WTC11 (cell line): ENCODE measurements around the gene FRMD5. TPM values are rescaled to one million over a fixed set of nuclear protein-coding genes. Genes with fewer than 3 reads are reported as not detected.

Experiments
- ATAC-seq: fragments of 200-7000 bp; cut with Tn5 transposase; 2 replicates; pipeline ENCODE4 v1.10.0; 2021; ENCODE audit warnings: mild to moderate bottlenecking, moderate library complexity
- CTCF ChIA-PET: fragments of 300-600 bp; sonication (Branson Sonifier 250); formaldehyde crosslinking; loops from one replicate; lab custom pipeline; 2021; ENCODE audit warnings: antibody characterized with exemption; lab: Charles Lee
- POLR2A ChIA-PET: fragments of 350-600 bp; sonication (Branson Sonifier 250); formaldehyde crosslinking; loops from one replicate; lab custom pipeline; 2021; ENCODE audit warnings: antibody characterized with exemption; lab: Charles Lee
- DNase-seq: peaks from one replicate; pipeline ENCODE4 v3.0.0; 2021; ENCODE audit warnings: low spot score
- H3K27ac Mint-ChIP-seq: 2 replicates; pipeline ENCODE4 v1.8.0; 2021; ENCODE audit warnings: mixed read lengths
- H3K27me3 Mint-ChIP-seq: 2 replicates; pipeline ENCODE4 v1.8.0; 2021; ENCODE audit warnings: low read depth, mild to moderate bottlenecking, moderate library complexity, mixed read lengths
- H3K36me3 Mint-ChIP-seq: 2 replicates; pipeline ENCODE4 v1.8.0; 2021; ENCODE audit warnings: mixed read lengths
- H3K4me1 Mint-ChIP-seq: 2 replicates; pipeline ENCODE4 v1.8.0; 2022; ENCODE audit warnings: mixed read lengths
- H3K4me3 Mint-ChIP-seq: 2 replicates; pipeline ENCODE4 v1.8.0; 2021; ENCODE audit warnings: mild to moderate bottlenecking, moderate library complexity, mixed read lengths
- H3K9me3 Mint-ChIP-seq: 2 replicates; pipeline ENCODE4 v1.8.0; 2021; ENCODE audit warnings: mixed read lengths
- ATF3 ChIP-seq: sonication (generic); formaldehyde crosslinking; conservative IDR thresholded peaks from 2 replicates; pipeline ENCODE4 v1.8.1; 2022; ENCODE audit warnings: mild to moderate bottlenecking, missing genetic modification reagents
- E2F4 ChIP-seq: sonication (generic); formaldehyde crosslinking; IDR thresholded peaks from 2 replicates; pipeline ENCODE4 v1.8.1; 2022; ENCODE audit warnings: low read depth, mild to moderate bottlenecking, moderate library complexity, missing genetic modification reagents, borderline replicate concordance
- ELF4 ChIP-seq: sonication (generic); formaldehyde crosslinking; IDR thresholded peaks from 2 replicates; pipeline ENCODE4 v1.8.1; 2022; ENCODE audit warnings: low read depth, mild to moderate bottlenecking, moderate library complexity, missing genetic modification reagents
- EMX1 ChIP-seq: fragments of 250-450 bp; sonication (Bioruptor Pico); IDR thresholded peaks from 2 replicates; pipeline ENCODE4 v1.8.0; 2021; ENCODE audit warnings: mild to moderate bottlenecking
- ERG ChIP-seq: fragments of 250-450 bp; sonication (Bioruptor Pico); IDR thresholded peaks from 2 replicates; pipeline ENCODE4 v1.8.0; 2021; ENCODE audit warnings: mild to moderate bottlenecking
- ESRRA ChIP-seq: sonication (generic); formaldehyde crosslinking; IDR thresholded peaks from 2 replicates; pipeline ENCODE4 v1.8.1; 2022; ENCODE audit warnings: mild to moderate bottlenecking, missing genetic modification reagents, borderline replicate concordance
- FOXJ3 ChIP-seq: sonication (generic); formaldehyde crosslinking; IDR thresholded peaks from 2 replicates; pipeline ENCODE4 v1.9.0; 2021; ENCODE audit warnings: missing genetic modification reagents, mild to moderate bottlenecking, borderline replicate concordance
- NFE2L1 ChIP-seq: sonication (generic); formaldehyde crosslinking; IDR thresholded peaks from 2 replicates; pipeline ENCODE4 v1.8.1; 2023; ENCODE audit warnings: missing genetic modification reagents
- PRDM15 ChIP-seq: sonication (generic); formaldehyde crosslinking; IDR thresholded peaks from 2 replicates; pipeline ENCODE4 v1.8.0; 2022; ENCODE audit warnings: missing genetic modification reagents
- PRRX2 ChIP-seq: fragments of 250-450 bp; sonication (Bioruptor Pico); IDR thresholded peaks from 2 replicates; pipeline ENCODE4 v1.8.0; 2021; ENCODE audit warnings: mild to moderate bottlenecking
- RELA ChIP-seq: sonication (generic); formaldehyde crosslinking; IDR thresholded peaks from 2 replicates; pipeline ENCODE4 v1.8.1; 2022; ENCODE audit warnings: missing genetic modification reagents, mild to moderate bottlenecking, borderline replicate concordance
- ZNF532 ChIP-seq: fragments of 250-450 bp; sonication (Bioruptor Pico); IDR thresholded peaks from 2 replicates; pipeline ENCODE4 v1.9.0; 2021; ENCODE audit warnings: mild to moderate bottlenecking, borderline replicate concordance
- total RNA-seq: library from RNA; stranded (reverse); gene quantifications from 3 replicates; pipeline ENCODE4 v1.2.3, GENCODE V29; 2021
- TF ChIP-seq, protein P1 (sequence below): sonication (generic); formaldehyde crosslinking; conservative IDR thresholded peaks from 2 replicates; pipeline ENCODE4 v1.8.1; 2023; ENCODE audit warnings: mild to moderate bottlenecking, low read depth, missing genetic modification reagents, moderate library complexity
- TF ChIP-seq, protein P2 (sequence below): sonication (generic); formaldehyde crosslinking; IDR thresholded peaks from 2 replicates; pipeline ENCODE4 v1.8.1; 2023; ENCODE audit warnings: mild to moderate bottlenecking, moderate library complexity, missing genetic modification reagents
- TF ChIP-seq, protein P3 (sequence below): fragments of 250-450 bp; sonication (Bioruptor Pico); conservative IDR thresholded peaks from 2 replicates; pipeline ENCODE4 v1.9.0; 2021; ENCODE audit warnings: mild to moderate bottlenecking
- TF ChIP-seq, protein P4 (sequence below): sonication (generic); formaldehyde crosslinking; IDR thresholded peaks from 2 replicates; pipeline ENCODE4 v1.8.1; 2022; ENCODE audit warnings: missing genetic modification reagents, borderline replicate concordance

Gene FRMD5
- total RNA-seq, 1 experiment from 2014 or later, result 14.1 TPM

DNA sequence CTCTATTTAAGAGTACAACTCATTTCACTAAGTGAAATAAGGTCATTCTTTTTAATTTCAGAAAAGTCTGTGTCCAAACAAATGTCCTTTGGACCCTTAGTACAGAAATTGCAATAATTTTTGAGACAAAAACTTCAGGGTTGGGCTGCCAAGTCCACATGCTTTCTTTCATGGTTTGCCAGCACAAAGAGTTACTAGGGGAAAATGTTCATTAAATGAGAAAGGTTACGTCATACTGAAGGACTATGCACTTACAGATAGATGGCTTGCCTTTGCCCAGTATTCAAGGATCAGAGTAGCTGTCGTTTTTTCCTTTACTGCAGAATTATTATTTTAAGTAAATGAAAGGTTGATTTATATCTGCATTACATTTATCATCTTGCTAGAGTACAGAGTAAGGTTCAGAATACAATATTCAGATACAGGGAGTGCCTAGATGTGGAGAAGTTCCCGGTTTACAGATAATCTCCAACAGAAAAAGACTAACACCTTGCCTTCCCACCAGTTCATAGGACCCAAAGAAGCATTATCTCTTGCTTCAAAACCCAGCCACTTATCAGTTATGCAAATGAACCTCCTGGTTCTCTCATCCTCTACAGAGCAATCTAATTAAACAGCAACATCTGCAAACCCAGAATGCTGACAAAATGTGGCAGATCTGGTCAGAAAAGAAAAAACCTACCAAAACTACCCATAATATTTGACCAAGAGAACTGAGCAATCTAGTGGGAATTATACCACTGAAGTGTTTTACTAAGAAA, 179.3 kb downstream of the FRMD5 start:
- Mint-ChIP-seq H3K36me3 (no peaks in the 10 kb centered on the region), H3K4me3 (no peak overlapping the region), H3K27me3 (no peaks in the 10 kb centered on the region), H3K9me3 (no peaks in the 10 kb centered on the region), H3K4me1 (no peaks in the 10 kb centered on the region), H3K27ac (no peak overlapping the region)
- CTCF ChIA-PET, result no interaction called here
- ATAC-seq, result no peak
- DNase-seq, result no peak
- POLR2A ChIA-PET, result no interaction called here
- TF ChIP-seq PRRX2 (CRISPR knock-in tag), result no peak
- TF ChIP-seq E2F4, result no peak
- no peak for TF ChIP-seq ESRRA
- no peak for TF ChIP-seq ATF3 (CRISPR knock-in tag)
- TF ChIP-seq, protein P1, sequence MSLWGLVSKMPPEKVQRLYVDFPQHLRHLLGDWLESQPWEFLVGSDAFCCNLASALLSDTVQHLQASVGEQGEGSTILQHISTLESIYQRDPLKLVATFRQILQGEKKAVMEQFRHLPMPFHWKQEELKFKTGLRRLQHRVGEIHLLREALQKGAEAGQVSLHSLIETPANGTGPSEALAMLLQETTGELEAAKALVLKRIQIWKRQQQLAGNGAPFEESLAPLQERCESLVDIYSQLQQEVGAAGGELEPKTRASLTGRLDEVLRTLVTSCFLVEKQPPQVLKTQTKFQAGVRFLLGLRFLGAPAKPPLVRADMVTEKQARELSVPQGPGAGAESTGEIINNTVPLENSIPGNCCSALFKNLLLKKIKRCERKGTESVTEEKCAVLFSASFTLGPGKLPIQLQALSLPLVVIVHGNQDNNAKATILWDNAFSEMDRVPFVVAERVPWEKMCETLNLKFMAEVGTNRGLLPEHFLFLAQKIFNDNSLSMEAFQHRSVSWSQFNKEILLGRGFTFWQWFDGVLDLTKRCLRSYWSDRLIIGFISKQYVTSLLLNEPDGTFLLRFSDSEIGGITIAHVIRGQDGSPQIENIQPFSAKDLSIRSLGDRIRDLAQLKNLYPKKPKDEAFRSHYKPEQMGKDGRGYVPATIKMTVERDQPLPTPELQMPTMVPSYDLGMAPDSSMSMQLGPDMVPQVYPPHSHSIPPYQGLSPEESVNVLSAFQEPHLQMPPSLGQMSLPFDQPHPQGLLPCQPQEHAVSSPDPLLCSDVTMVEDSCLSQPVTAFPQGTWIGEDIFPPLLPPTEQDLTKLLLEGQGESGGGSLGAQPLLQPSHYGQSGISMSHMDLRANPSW (CRISPR knock-in tag), result no peak
- TF ChIP-seq, protein P2, sequence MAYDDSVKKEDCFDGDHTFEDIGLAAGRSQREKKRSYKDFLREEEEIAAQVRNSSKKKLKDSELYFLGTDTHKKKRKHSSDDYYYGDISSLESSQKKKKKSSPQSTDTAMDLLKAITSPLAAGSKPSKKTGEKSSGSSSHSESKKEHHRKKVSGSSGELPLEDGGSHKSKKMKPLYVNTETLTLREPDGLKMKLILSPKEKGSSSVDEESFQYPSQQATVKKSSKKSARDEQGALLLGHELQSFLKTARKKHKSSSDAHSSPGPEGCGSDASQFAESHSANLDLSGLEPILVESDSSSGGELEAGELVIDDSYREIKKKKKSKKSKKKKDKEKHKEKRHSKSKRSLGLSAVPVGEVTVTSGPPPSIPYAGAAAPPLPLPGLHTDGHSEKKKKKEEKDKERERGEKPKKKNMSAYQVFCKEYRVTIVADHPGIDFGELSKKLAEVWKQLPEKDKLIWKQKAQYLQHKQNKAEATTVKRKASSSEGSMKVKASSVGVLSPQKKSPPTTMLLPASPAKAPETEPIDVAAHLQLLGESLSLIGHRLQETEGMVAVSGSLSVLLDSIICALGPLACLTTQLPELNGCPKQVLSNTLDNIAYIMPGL (CRISPR knock-in tag), result no peak
- no peak for TF ChIP-seq ZNF532 (CRISPR knock-in tag)
- no peak for TF ChIP-seq PRDM15 (CRISPR knock-in tag)
- TF ChIP-seq NFE2L1 (CRISPR knock-in tag), result no peak
- TF ChIP-seq ERG (CRISPR knock-in tag), result no peak
- TF ChIP-seq, protein P3, sequence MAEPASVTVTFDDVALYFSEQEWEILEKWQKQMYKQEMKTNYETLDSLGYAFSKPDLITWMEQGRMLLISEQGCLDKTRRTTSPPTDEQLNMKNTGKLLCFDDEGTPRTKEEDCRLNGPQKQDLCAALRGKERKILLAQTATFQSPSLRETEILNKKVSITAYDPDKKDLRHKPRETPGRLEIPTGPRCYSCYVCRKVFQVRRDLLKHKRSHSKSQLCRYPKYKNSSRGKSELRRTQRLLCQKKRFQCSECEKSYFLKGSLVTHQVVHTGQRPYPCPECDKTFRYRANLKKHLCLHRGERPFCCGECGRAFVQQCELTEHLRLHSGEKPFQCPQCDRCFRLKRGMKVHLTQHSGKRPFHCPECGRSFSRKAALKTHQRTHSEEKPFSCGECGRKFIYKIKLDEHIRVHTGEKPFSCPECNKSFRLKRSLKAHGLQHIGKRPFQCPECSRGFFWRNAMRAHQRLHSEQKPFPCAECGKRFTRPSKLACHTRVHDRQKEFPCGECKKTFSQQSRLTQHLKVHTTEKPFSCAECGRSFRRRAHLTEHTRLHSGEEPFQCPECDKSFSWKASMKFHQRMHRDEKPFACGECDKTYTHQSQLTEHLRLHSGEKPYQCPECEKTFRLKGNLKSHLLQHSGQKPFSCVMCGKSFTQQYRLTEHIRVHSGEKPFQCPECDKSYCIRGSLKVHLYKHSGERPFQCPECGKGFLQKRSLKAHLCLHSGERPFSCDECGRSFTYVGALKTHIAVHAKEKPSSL, result no peak
- TF ChIP-seq ELF4 (CRISPR knock-in tag), result no peak
- TF ChIP-seq, protein P4, sequence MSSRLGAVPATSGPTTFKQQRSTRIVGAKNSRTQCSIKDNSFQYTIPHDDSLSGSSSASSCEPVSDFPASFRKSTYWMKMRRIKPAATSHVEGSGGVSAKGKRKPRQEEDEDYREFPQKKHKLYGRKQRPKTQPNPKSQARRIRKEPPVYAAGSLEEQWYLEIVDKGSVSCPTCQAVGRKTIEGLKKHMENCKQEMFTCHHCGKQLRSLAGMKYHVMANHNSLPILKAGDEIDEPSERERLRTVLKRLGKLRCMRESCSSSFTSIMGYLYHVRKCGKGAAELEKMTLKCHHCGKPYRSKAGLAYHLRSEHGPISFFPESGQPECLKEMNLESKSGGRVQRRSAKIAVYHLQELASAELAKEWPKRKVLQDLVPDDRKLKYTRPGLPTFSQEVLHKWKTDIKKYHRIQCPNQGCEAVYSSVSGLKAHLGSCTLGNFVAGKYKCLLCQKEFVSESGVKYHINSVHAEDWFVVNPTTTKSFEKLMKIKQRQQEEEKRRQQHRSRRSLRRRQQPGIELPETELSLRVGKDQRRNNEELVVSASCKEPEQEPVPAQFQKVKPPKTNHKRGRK (CRISPR knock-in tag), result no peak
- TF ChIP-seq RELA (CRISPR knock-in tag), result no peak
- TF ChIP-seq EMX1 (CRISPR knock-in tag), result no peak
- no peak for TF ChIP-seq FOXJ3 (CRISPR knock-in tag)
